Ectodermal cell (in vitro differentiated cells): Measurements from ENCODE around the gene KIZ.
"Not testable (repeated sequence)": the region's sequence is repeated elsewhere in the genome, so short reads cannot be mapped to it uniquely, and the experiment has no call there.

ENCODE experiments used
- H3K27ac ChIP-seq: 2 replicates; pipeline ENCODE4 v1.7.0; 2013; ENCODE audit warnings: mild to moderate bottlenecking, low read depth, low read length; ENCODE audit not compliant: insufficient read depth, poor library complexity, severe bottlenecking
- H3K27me3 ChIP-seq: 2 replicates; pipeline ENCODE4 v1.7.0; 2013; ENCODE audit warnings: mild to moderate bottlenecking, low read length; ENCODE audit not compliant: insufficient read depth, control insufficient read depth, poor library complexity, severe bottlenecking
- H3K36me3 ChIP-seq: one replicate; pipeline ENCODE4 v1.7.0; 2013; ENCODE audit warnings: low read length; ENCODE audit not compliant: control insufficient read depth, insufficient read depth
- H3K4me1 ChIP-seq: one replicate; pipeline ENCODE4 v1.7.0; 2013; ENCODE audit warnings: low read length; ENCODE audit not compliant: control insufficient read depth, insufficient read depth
- H3K4me3 ChIP-seq: 2 replicates; pipeline ENCODE4 v1.7.0; 2013; ENCODE audit warnings: low read depth, low read length, control low read depth; ENCODE audit not compliant: insufficient read depth
- H3K9me3 ChIP-seq: 2 replicates; pipeline ENCODE4 v1.7.0; 2013; ENCODE audit warnings: mild to moderate bottlenecking, low read length, moderate library complexity; ENCODE audit not compliant: control insufficient read depth
- WGBS, 2 experiments: methylation state at CpG; one replicate each; pipeline ENCODE4 v1.1.7; 2013; ENCODE audit warnings: missing lambda C conversion rate in 2 of 2; 5-methylcytosine and 5-hydroxymethylcytosine counted together

The KIZ gene

DNA sequence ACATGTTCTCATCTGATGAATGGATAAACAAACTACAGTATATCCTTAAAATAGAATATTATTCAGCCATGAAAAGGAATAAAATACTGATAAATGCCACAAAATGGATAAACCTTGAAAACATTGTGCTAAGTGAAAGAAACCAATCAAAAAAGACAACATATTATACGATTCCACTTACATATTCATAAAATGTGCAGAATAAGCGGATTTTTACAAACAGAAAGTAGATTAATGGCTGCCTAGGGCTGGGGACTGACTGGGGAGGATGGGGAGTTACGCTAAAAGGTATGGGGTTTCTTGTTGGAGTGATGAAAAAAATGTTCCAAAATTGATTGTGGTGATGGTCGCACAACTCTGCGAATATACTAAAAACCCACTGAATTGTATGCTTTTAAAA, 29.4 kb downstream of the KIZ start:
- WGBS, 2 experiments: 97 to 99% methylated on average over 4 to 5 of the region's 5 CpGs
- H3K9me3 ChIP-seq: no peaks in the 10 kb centered on the region
- no peaks in the 10 kb centered on the region for H3K27me3 ChIP-seq

DNA sequence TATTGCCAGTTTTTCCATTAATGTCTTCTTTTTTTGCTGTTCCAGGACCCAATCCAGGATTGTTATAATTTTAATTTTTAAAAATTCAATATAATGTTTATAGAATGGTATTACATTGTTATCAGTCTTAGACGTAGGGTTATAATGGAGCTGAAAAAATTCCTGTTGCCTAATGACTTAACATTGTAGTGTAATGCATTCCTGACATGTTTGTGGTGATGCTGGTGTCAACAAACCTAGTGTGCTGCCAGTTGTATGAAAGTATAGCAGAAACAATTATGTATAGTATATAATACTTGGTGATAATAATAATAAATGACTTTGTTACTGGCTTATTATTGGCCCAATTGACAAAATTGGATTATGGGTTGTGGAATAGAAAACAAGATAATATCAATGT, 30.4 kb downstream of the KIZ start:
- Histone ChIP-seq H3K4me3 (no peak overlapping the region), H3K27ac (no peak overlapping the region), H3K27me3 (no peaks in the 10 kb centered on the region), H3K9me3 (no peaks in the 10 kb centered on the region), H3K36me3 (no peaks in the 10 kb centered on the region), H3K4me1 (no peaks in the 10 kb centered on the region)
- 93 to 97% methylated on average over 1 of the region's 1 CpG for WGBS, 2 experiments

More for the DNA sequence above, 29.4 kb downstream of the KIZ start:
- H3K4me1 ChIP-seq: no peaks in the 10 kb centered on the region
- no peaks in the 10 kb centered on the region for H3K36me3 ChIP-seq
- no peak overlapping the region for H3K4me3 ChIP-seq
- no peak overlapping the region for H3K27ac ChIP-seq

DNA sequence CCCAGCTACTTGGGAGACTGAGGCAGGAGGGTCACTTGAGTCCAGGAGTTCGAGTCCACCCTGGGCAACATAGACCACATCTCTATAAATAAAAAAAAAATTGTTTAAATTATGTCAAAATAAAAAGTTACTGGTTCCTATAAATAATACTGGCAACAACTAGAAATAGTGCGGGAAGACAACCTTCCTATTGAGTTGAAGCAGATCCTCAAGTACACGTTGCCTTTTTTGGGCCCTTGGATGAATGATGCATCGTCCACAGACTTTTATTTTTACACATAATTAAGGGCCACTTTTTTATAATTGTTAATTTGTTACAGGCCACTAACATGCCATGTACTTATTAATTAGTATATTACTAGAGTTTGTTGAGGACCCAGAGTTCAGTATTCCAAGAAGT, 31.1 kb downstream of the KIZ start:
- WGBS, 2 experiments: 83 to 87% methylated on average over 3 to 4 of the region's 4 CpGs
- no peak overlapping the region for H3K4me3 ChIP-seq
- no peaks in the 10 kb centered on the region for H3K4me1 ChIP-seq
- H3K36me3 ChIP-seq: no peaks in the 10 kb centered on the region
- no peaks in the 10 kb centered on the region for H3K27me3 ChIP-seq
- no peak overlapping the region for H3K27ac ChIP-seq
- H3K9me3 ChIP-seq: no peaks in the 10 kb centered on the region

DNA sequence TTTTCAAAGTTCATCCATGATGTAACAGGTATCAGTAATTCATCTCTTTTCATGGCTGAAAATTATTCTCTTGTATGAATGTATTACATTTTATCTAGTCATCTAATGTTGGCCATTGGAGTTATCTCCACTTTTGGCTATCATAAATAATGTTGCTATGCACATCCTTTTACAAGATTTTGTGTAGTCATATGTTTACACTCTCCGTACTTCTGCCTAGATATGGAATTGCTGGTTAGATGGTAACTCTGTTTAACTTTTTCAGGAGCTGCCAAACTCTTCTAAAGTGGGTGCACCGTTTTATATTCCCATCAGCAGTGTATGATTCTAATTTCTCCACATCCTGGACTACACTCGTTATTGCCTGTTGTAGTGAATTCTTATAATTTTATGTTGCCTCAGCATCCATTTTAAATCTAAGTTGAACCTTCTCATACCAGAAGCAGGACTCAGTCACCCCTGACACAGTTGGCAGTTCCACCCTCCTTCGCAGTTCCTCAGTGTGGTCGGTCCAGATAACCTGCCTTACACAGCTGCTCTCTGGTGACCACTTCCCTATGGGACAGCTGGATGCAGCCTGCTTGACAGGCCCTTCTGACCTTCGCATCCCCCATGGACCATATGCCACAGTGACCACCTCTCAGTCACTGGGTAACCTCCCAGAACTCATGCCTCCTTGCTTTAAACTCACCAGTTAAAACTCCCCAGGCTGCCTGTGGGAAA, 33.9 kb downstream of the KIZ start:
- no peak overlapping the region for H3K4me3 ChIP-seq
- WGBS, 2 experiments: 93 to 96% methylated on average over 6 of the region's 6 CpGs
- H3K36me3 ChIP-seq: no peaks in the 10 kb centered on the region
- no peak overlapping the region for H3K27ac ChIP-seq
- H3K4me1 ChIP-seq: no peaks in the 10 kb centered on the region
- H3K27me3 ChIP-seq: no peaks in the 10 kb centered on the region
- no peaks in the 10 kb centered on the region for H3K9me3 ChIP-seq

DNA sequence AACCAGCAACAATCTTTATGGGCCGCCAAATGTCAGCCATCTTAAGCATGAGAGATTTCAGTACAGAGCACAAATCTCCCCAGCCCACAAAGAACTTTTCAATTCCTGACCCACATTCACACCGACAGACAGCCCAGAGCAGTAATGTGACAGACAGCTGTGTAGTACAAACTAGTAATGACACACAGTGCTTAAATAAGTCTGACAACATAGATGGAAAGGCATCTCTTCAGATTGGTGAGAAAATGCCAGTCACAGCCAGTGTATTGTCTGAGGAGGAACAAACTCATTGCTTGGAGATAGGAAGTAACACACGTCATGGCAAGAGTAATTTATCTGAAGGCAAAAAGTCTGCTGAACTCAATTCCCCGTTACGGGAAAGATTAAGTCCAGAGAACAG, 36.0 kb downstream of the KIZ start:
- no peaks in the 10 kb centered on the region for H3K36me3 ChIP-seq
- 93% methylated on average over 5 of the region's 5 CpGs for WGBS, 2 experiments
- no peak overlapping the region for H3K4me3 ChIP-seq
- no peaks in the 10 kb centered on the region for H3K4me1 ChIP-seq
- H3K27ac ChIP-seq: no peak overlapping the region
- no peaks in the 10 kb centered on the region for H3K27me3 ChIP-seq
- no peaks in the 10 kb centered on the region for H3K9me3 ChIP-seq

DNA sequence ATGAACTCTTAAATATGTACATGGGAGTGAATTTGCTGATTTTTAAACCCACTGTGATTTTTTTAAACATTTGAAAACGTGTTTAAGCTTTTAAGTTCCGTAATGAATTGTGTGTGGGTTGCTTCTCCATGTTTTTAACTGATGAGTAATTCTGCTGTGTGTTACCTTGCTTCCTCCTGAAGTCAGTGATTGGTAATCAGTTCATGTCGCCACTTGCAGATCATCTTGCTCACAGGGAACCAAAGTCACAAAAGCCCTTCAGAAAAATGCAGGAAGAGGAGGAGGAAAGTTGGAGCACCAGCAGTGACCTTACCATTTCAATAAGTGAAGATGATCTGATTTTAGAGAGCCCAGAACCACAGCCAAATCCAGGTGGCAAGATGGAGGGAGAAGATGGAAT, 36.7 kb downstream of the KIZ start:
- no peaks in the 10 kb centered on the region for H3K4me1 ChIP-seq
- no peaks in the 10 kb centered on the region for H3K9me3 ChIP-seq
- no peak overlapping the region for H3K27ac ChIP-seq
- no peaks in the 10 kb centered on the region for H3K27me3 ChIP-seq
- no peak overlapping the region for H3K4me3 ChIP-seq
- 55 to 82% methylated on average over 3 of the region's 3 CpGs for WGBS, 2 experiments
- H3K36me3 ChIP-seq: no peaks in the 10 kb centered on the region

DNA sequence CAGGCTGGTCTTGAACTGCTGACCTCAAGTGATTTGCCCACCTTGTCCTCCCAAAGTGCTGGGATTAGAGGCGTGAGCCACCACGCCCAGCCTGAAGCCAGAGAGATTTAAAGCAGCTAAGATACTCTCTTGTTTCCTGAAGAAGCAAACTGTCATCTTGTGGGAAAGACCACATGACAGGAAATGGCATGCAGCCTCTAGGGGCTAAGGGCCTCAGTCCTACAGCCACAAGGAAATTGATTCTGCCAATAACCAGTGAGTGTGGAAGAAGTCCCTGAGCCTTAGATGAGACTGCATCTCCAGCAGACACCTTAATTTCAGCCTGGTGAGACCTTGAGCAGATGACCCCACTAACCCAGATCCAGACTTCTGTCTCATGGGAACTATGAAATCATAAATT, 40.9 kb downstream of the KIZ start:
- no peak overlapping the region for H3K4me3 ChIP-seq
- 86 to 98% methylated on average over 2 of the region's 2 CpGs for WGBS, 2 experiments
- H3K27ac ChIP-seq: no peak overlapping the region
- H3K4me1 ChIP-seq: no peaks in the 10 kb centered on the region
- no peaks in the 10 kb centered on the region for H3K27me3 ChIP-seq
- H3K36me3 ChIP-seq: no peaks in the 10 kb centered on the region
- no peaks in the 10 kb centered on the region for H3K9me3 ChIP-seq

DNA sequence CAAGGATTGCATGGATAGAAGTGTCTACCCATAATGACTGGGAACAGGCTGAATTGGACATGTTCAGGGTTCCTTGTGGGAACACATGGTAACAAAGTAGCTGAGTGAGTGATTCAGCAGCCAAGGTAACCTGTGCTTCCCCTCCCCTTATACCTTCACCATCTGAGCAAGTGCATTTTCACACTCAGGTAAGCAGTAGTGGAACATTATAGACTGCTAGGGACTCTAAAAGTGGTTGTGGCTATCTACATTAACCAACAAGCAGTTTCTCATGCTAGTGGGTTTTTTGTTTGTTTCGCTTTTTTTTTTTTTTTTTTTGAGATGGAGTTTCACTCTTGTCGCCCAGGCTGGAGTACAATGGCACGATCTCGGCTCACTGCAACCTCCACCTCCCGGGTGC, 41.4 kb downstream of the KIZ start:
- H3K27me3 ChIP-seq: no peaks in the 10 kb centered on the region
- no peaks in the 10 kb centered on the region for H3K36me3 ChIP-seq
- 82 to 96% methylated on average over 4 to 5 of the region's 5 CpGs for WGBS, 2 experiments
- no peak overlapping the region for H3K27ac ChIP-seq
- no peaks in the 10 kb centered on the region for H3K4me1 ChIP-seq
- H3K4me3 ChIP-seq: no peak overlapping the region
- H3K9me3 ChIP-seq: no peaks in the 10 kb centered on the region

DNA sequence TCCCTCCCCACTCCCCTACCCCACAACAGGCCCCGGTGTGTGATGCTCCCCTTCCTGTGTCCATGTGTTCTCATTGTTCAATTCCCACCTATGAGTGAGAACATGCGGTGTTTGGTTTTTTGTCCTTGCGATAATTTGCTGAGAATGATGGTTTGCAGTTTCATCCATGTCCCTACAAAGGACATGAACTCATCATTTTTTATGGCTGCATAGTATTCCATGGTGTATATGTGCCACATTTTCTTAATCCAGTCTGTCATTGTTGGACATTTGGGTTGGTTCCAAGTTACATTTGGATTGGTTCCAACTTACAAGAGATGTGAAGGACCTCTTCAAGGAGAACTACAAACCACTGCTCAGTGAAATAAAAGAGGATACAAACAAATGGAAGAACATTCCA, 42.2 kb downstream of the KIZ start:
- H3K36me3 ChIP-seq, H3K4me1 ChIP-seq, H3K9me3 ChIP-seq, H3K27me3 ChIP-seq, H3K4me3 ChIP-seq, H3K27ac ChIP-seq: not testable (repeated sequence)
- 87 to 100% methylated on average over 1 of the region's 3 CpGs for WGBS, 2 experiments

DNA sequence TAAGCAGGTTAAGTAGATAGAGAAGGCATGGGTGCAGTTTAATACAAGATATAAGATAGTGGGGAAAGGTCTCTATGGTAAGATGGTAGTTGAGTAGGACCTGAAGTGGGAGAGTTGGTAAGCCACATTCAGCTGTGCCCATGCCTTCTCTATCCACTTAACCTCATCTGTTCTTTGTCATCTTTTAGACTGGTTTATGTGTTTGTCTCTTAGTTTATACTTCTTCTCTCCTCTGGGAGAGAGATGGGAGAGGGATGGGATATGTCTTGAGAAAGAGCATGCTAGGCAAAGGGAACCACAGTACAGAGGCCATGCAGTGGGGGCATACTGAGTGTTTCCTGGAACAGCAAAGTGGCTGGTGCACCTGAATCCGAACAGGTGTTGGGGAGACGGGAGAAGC, 46.7 kb downstream of the KIZ start:
- H3K27ac ChIP-seq: no peak overlapping the region
- 95 to 97% methylated on average over 2 of the region's 2 CpGs for WGBS, 2 experiments
- H3K36me3 ChIP-seq: no peaks in the 10 kb centered on the region
- no peaks in the 10 kb centered on the region for H3K27me3 ChIP-seq
- H3K4me1 ChIP-seq: peaks cover 14% of the 10 kb centered on the region
- no peaks in the 10 kb centered on the region for H3K9me3 ChIP-seq
- H3K4me3 ChIP-seq: no peak overlapping the region

DNA sequence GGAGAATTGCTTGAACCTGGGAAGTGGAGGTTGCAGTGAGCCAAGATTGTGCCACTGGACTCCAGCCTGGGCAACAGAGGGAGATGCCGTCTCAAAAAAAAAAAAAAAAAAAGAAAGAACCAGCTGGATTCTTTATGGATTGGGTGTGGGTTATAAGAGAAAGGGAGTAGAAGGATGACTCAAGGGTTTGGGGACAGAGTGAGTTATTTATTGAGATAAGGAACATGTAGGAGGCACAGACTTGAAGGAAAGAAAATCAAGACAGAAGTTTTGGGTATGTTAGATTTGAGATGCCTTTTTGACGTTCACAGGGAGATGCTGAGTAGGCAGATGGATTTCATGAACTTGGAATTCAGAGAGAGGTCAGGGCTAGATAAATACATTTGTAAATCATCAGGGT, 47.6 kb downstream of the KIZ start:
- Histone ChIP-seq H3K36me3 (no peaks in the 10 kb centered on the region), H3K27ac (no peak overlapping the region), H3K4me3 (no peak overlapping the region), H3K4me1 (peaks cover 14% of the 10 kb centered on the region), H3K27me3 (no peaks in the 10 kb centered on the region), H3K9me3 (no peaks in the 10 kb centered on the region)
- WGBS, 2 experiments: 88 to 92% methylated on average over 2 of the region's 2 CpGs
